Osteocyte (in vitro differentiated cells): Measurements from ENCODE around the gene ACTN4. TPM values are rescaled to one million over a fixed set of nuclear protein-coding genes. Genes with fewer than 3 reads are reported as not detected.

Experiments used
- DNase-seq: peaks from one replicate; pipeline ENCODE4 v3.0.0; 2021; ENCODE audit warnings: mixed read lengths; ENCODE audit not compliant: unreplicated experiment; ENCODE audit errors: extremely low spot score
- H3K27ac Mint-ChIP-seq: one replicate; pipeline ENCODE4 v1.8.0; 2021; ENCODE audit warnings: mild to moderate bottlenecking, mixed read lengths; ENCODE audit not compliant: unreplicated experiment
- H3K27me3 Mint-ChIP-seq: one replicate; pipeline ENCODE4 v1.8.0; 2021; ENCODE audit warnings: mixed read lengths; ENCODE audit not compliant: unreplicated experiment
- H3K36me3 Mint-ChIP-seq: one replicate; pipeline ENCODE4 v1.8.0; 2021; ENCODE audit warnings: mixed read lengths; ENCODE audit not compliant: unreplicated experiment
- H3K4me1 Mint-ChIP-seq: one replicate; pipeline ENCODE4 v1.8.0; 2021; ENCODE audit warnings: mixed read lengths; ENCODE audit not compliant: unreplicated experiment
- H3K4me3 Mint-ChIP-seq: one replicate; pipeline ENCODE4 v1.8.0; 2021; ENCODE audit warnings: mild to moderate bottlenecking, moderate library complexity, mixed read lengths; ENCODE audit not compliant: unreplicated experiment
- H3K9me3 Mint-ChIP-seq: one replicate; pipeline ENCODE4 v1.8.0; 2021; ENCODE audit warnings: mixed read lengths; ENCODE audit not compliant: unreplicated experiment
- total RNA-seq: library from RNA; stranded (reverse); gene quantifications from 2 replicates; pipeline ENCODE4 v1.2.1, GENCODE V29; 2021
- TF ChIP-seq, protein P1 (sequence below): fragments of 200-600 bp; sonication (generic); IDR thresholded peaks from 2 replicates; pipeline ENCODE4 v1.5.0; 2021; ENCODE audit warnings: antibody characterized with exemption, mild to moderate bottlenecking, moderate library complexity

Gene ACTN4
- total RNA-seq, 1 donor from 2014 or later: 525 TPM

DNA sequence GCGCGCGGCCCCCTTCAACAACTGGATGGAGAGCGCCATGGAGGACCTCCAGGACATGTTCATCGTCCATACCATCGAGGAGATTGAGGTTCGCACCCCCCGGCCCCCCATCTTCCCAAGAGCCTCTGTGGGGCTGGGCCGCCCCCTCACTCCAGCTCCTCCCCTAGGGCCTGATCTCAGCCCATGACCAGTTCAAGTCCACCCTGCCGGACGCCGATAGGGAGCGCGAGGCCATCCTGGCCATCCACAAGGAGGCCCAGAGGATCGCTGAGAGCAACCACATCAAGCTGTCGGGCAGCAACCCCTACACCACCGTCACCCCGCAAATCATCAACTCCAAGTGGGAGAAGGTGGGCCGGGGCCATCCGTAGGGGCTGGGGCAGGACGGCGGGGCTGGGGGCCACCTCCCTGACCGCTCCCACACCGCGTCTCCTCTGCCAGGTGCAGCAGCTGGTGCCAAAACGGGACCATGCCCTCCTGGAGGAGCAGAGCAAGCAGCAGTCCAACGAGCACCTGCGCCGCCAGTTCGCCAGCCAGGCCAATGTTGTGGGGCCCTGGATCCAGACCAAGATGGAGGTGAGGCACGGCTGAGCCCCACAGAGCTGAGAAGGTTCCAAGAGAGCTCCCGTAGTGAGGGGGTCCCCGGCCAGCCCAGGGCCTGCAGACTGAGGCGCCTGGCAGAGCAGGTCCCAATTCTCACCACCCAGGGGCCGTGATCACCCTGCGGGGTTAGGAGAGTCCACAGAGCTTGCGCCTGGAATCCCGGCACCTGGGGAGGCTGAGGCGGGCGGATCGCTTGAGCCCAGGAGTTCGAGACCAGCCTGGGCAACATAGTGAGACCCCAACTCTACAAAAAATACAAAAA lies 76.8 kb downstream of the ACTN4 start:
- H3K4me3 Mint-ChIP-seq: no peak overlapping the region
- H3K4me1 Mint-ChIP-seq: peaks cover 28% of the 10 kb centered on the region
- TF ChIP-seq, protein P1, sequence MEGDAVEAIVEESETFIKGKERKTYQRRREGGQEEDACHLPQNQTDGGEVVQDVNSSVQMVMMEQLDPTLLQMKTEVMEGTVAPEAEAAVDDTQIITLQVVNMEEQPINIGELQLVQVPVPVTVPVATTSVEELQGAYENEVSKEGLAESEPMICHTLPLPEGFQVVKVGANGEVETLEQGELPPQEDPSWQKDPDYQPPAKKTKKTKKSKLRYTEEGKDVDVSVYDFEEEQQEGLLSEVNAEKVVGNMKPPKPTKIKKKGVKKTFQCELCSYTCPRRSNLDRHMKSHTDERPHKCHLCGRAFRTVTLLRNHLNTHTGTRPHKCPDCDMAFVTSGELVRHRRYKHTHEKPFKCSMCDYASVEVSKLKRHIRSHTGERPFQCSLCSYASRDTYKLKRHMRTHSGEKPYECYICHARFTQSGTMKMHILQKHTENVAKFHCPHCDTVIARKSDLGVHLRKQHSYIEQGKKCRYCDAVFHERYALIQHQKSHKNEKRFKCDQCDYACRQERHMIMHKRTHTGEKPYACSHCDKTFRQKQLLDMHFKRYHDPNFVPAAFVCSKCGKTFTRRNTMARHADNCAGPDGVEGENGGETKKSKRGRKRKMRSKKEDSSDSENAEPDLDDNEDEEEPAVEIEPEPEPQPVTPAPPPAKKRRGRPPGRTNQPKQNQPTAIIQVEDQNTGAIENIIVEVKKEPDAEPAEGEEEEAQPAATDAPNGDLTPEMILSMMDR: no peak
- DNase-seq: no peak
- H3K9me3 Mint-ChIP-seq: no peaks in the 10 kb centered on the region
- H3K27ac Mint-ChIP-seq: peak overlapping the region; percentile 23
- H3K36me3 Mint-ChIP-seq: peaks cover 14% of the 10 kb centered on the region
- no peaks in the 10 kb centered on the region for H3K27me3 Mint-ChIP-seq

DNA sequence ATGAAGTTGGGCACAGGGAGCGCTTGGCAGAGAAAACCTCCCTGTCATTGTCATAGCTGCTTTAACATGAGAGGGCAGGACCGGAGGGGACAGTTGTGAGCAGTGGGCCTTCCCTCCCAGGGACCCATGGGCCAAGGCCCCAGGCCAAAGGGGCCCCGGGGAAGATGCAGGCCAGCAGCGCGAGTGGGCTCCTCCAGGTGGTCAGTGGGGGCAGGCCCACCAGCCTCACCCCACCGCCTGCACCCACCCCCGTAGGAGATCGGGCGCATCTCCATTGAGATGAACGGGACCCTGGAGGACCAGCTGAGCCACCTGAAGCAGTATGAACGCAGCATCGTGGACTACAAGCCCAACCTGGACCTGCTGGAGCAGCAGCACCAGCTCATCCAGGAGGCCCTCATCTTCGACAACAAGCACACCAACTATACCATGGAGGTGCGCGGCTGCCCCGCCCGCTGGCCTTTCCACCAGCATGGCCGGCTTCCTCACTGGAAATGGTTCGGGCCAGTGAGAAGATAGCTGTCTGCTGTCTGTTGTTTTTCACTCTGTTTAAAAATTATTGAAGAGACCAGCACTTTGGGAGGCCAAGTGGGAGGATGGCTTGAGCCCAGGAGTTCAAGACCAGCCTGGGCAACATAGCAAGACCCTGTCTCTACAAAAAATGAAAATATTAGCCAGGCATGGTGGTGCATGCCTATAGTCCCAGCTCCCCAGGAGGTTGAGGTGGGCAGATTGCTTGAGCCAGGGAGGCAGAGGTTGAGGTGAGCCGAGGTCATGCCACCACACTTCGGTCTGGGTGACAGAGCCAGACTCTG lies 78.2 kb downstream of the ACTN4 start:
- Mint-ChIP-seq H3K9me3 (no peaks in the 10 kb centered on the region), H3K4me1 (peaks cover 18% of the 10 kb centered on the region), H3K27me3 (no peaks in the 10 kb centered on the region), H3K36me3 (peaks cover 25% of the 10 kb centered on the region), H3K27ac (peak overlapping the region; percentile 7), H3K4me3 (no peak overlapping the region)
- TF ChIP-seq, protein P1: no peak
- no peak for DNase-seq

DNA sequence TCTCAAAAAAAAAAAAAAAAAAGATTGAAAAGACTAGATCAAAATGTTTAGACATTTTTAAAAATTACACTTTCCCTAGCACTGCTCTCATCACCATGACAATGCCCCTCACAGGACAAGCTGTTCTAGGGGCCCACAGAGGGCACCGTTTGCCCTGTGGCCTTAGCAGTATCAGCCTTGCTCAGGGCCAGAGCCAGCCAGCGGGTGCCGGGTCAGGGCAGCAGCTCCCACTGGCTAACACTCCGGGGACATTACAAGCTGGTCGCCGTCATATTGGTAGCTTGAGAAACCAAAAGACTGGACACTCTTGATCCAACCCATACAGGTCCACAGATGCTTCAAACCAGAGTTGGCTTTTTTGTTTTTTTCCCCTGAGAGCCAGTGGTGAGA lies 78.8 kb downstream of the ACTN4 start:
- H3K27me3 Mint-ChIP-seq: no peaks in the 10 kb centered on the region
- H3K4me1 Mint-ChIP-seq: peaks cover 14% of the 10 kb centered on the region
- no peak overlapping the region for H3K27ac Mint-ChIP-seq
- H3K4me3 Mint-ChIP-seq: no peak overlapping the region
- peaks cover 26% of the 10 kb centered on the region for H3K36me3 Mint-ChIP-seq
- H3K9me3 Mint-ChIP-seq: no peaks in the 10 kb centered on the region
- TF ChIP-seq, protein P1: no peak
- DNase-seq: no peak

DNA sequence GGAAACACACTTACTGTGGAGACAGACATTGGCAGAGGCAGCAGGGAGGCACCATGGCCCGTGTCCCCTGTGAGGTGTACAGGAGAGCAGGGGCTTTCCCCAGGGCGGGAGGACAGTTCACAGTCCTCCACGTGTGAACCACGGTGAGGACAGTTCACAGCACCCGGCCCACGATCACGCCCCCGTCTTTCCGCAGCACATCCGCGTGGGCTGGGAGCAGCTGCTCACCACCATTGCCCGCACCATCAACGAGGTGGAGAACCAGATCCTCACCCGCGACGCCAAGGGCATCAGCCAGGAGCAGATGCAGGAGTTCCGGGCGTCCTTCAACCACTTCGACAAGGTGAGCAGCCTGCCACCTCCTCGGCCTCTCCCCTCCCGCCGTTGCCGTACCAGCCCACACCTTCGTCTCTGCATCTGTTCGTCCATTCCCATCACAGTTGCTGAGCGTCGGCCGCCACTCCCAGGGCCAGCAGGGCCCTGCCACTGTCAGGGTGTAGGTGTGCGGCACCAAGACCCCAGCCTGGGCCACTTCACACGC lies 79.4 kb downstream of the ACTN4 start:
- Mint-ChIP-seq H3K27ac (no peak overlapping the region), H3K9me3 (no peaks in the 10 kb centered on the region), H3K4me1 (peaks cover 10% of the 10 kb centered on the region), H3K36me3 (peaks cover 28% of the 10 kb centered on the region), H3K4me3 (no peak overlapping the region), H3K27me3 (no peaks in the 10 kb centered on the region)
- DNase-seq: no peak
- TF ChIP-seq, protein P1: no peak
